ENCODE measurements around the gene AGAP1. TPM values are rescaled to one million over a fixed set of nuclear protein-coding genes. Genes with fewer than 3 reads are reported as not detected.
"Not testable (repeated sequence)": the region's sequence is repeated elsewhere in the genome, so short reads cannot be mapped to it uniquely, and the experiment has no call there.

Gene AGAP1
- total RNA-seq, 3 donors from 2014 or later (not counting 1 experiment from before 2014, with no cell fraction given), result 42.0 to 56.4 (median 45.7) TPM

GRCh38 chr2:236088368-236089057 is 594.7 kb downstream of the AGAP1 start:
- Mint-ChIP-seq H3K9me3 (no peaks in the 10 kb centered on the region), H3K27me3 (ENCODE audit: low read depth in 2 of 2) (no peaks in the 10 kb centered on the region), H3K4me1 (no peaks in the 10 kb centered on the region), H3K4me3 (no peak overlapping the region), H3K36me3 (no peaks in the 10 kb centered on the region), H3K27ac (no peak overlapping the region)
- no peak overlapping the region for H3K27ac ChIP-seq (ENCODE audit: low read length)
- TF ChIP-seq CTCF (IDR thresholded peaks at IDR 0.05), result no peak
- ATAC-seq (no peak), DNase-seq (no peak)
- intact Hi-C loops (cut with micrococcal nuclease), result no loop called here
- H3K9me3 ChIP-seq (ENCODE audit: control insufficient read depth, insufficient read depth, low read length), result no peaks in the 10 kb centered on the region
- no peaks in the 10 kb centered on the region for H3K4me1 ChIP-seq (ENCODE audit: control insufficient read depth, insufficient read depth, low read length)
- H3K4me3 ChIP-seq (ENCODE audit: low read length), result no peak overlapping the region
- H3K27me3 ChIP-seq (ENCODE audit: control insufficient read depth, insufficient read depth, low read length), result no peaks in the 10 kb centered on the region
- WGBS (ENCODE audit: insufficient coverage), result 93% methylated on average over 5 of the region's 8 CpGs
- no peaks in the 10 kb centered on the region for H3K36me3 ChIP-seq (ENCODE audit: control insufficient read depth, insufficient read depth, low read length)

GRCh38 chr2:236089271-236090026 is 595.6 kb downstream of the AGAP1 start:
- no peaks in the 10 kb centered on the region for H3K9me3 Mint-ChIP-seq
- no peak overlapping the region for H3K4me3 Mint-ChIP-seq
- H3K27me3 Mint-ChIP-seq (ENCODE audit: low read depth in 2 of 2), result no peaks in the 10 kb centered on the region
- H3K9me3 ChIP-seq (ENCODE audit: control insufficient read depth, insufficient read depth, low read length), result no peaks in the 10 kb centered on the region
- no peak overlapping the region for H3K4me3 ChIP-seq (ENCODE audit: low read length)
- no peak for DNase-seq
- TF ChIP-seq CTCF (IDR thresholded peaks at IDR 0.05), result no peak
- intact Hi-C loops (cut with micrococcal nuclease), result no loop called here
- ATAC-seq, result no peak
- no peaks in the 10 kb centered on the region for H3K27me3 ChIP-seq (ENCODE audit: control insufficient read depth, insufficient read depth, low read length)
- no peaks in the 10 kb centered on the region for H3K4me1 Mint-ChIP-seq
- H3K4me1 ChIP-seq (ENCODE audit: control insufficient read depth, insufficient read depth, low read length), result no peaks in the 10 kb centered on the region
- no peaks in the 10 kb centered on the region for H3K36me3 ChIP-seq (ENCODE audit: control insufficient read depth, insufficient read depth, low read length)
- no peaks in the 10 kb centered on the region for H3K36me3 Mint-ChIP-seq
- 90% methylated on average over 12 of the region's 12 CpGs for whole genome bisulfite sequencing (ENCODE audit: insufficient coverage)
- H3K27ac Mint-ChIP-seq, result no peak overlapping the region
- H3K27ac ChIP-seq (ENCODE audit: low read length), result no peak overlapping the region

- Histone ChIP-seq H3K27ac (ENCODE audit: low read length) (no peak overlapping the region), H3K4me3 (ENCODE audit: low read length) (no peak overlapping the region), H3K9me3 (ENCODE audit: control insufficient read depth, insufficient read depth, low read length) (no peaks in the 10 kb centered on the region), H3K4me1 (ENCODE audit: control insufficient read depth, insufficient read depth, low read length) (no peaks in the 10 kb centered on the region), H3K36me3 (ENCODE audit: control insufficient read depth, insufficient read depth, low read length) (no peaks in the 10 kb centered on the region), H3K27me3 (ENCODE audit: control insufficient read depth, insufficient read depth, low read length) (no peaks in the 10 kb centered on the region)
- Mint-ChIP-seq H3K4me3 (no peak overlapping the region), H3K27me3 (ENCODE audit: low read depth in 2 of 2) (no peaks in the 10 kb centered on the region), H3K27ac (no peak overlapping the region), H3K4me1 (no peaks in the 10 kb centered on the region), H3K36me3 (no peaks in the 10 kb centered on the region), H3K9me3 (no peaks in the 10 kb centered on the region)
- 76% methylated on average over 8 of the region's 9 CpGs for WGBS (ENCODE audit: insufficient coverage)
- DNase-seq (no peak), ATAC-seq (no peak)
- no peak for TF ChIP-seq CTCF (IDR thresholded peaks at IDR 0.05)
- intact Hi-C loops (cut with micrococcal nuclease), result no loop called here
Measured at GRCh38 chr2:236090027-236090382, 596.2 kb downstream of the AGAP1 start.

- H3K27me3 Mint-ChIP-seq (ENCODE audit: low read depth in 2 of 2); H3K36me3 Mint-ChIP-seq; ATAC-seq; H3K4me3 Mint-ChIP-seq; H3K36me3 ChIP-seq (ENCODE audit: control insufficient read depth, insufficient read depth, low read length); H3K27ac ChIP-seq (ENCODE audit: low read length); H3K9me3 ChIP-seq (ENCODE audit: control insufficient read depth, insufficient read depth, low read length); H3K27me3 ChIP-seq (ENCODE audit: control insufficient read depth, insufficient read depth, low read length); intact Hi-C loops (cut with micrococcal nuclease); H3K27ac Mint-ChIP-seq; H3K4me3 ChIP-seq (ENCODE audit: low read length); H3K4me1 Mint-ChIP-seq; H3K4me1 ChIP-seq (ENCODE audit: control insufficient read depth, insufficient read depth, low read length); DNase-seq; H3K9me3 Mint-ChIP-seq: not testable (repeated sequence)
- 91% methylated on average over 16 of the region's 16 CpGs for WGBS (ENCODE audit: insufficient coverage)
Measured at GRCh38 chr2:236090826-236091225, 597.0 kb downstream of the AGAP1 start.

Measured in natural killer cell (primary cell).